IMR-90 (cell line): Measurements from ENCODE around the gene DYNC1H1. TPM values are rescaled to one million over a fixed set of nuclear protein-coding genes. Genes with fewer than 3 reads are reported as not detected.

ENCODE experiments used
- ATAC-seq: fragments of 200-7000 bp; cut with Tn5 transposase; 2 replicates; pipeline ENCODE4 v1.9.1; 2020; ENCODE audit warnings: low read depth, mild to moderate bottlenecking, moderate library complexity
- BruUV-seq: library from RNA; stranded (reverse); fragments of 400-500 nt; replicated peaks from 2 replicates; lab custom pipeline; 2021; lab: Mats Ljungman, UMichigan
- CTCF ChIA-PET: fragments of 300-600 bp; formaldehyde crosslinking; extraction: SDS; loops from one replicate; lab custom pipeline; 2021; ENCODE audit warnings: antibody characterized with exemption; lab: Yijun Ruan, JAX
- POLR2A ChIA-PET: fragments of 300-600 bp; sonication (Branson Sonifier 250); formaldehyde crosslinking; loops from one replicate; lab custom pipeline; 2022; ENCODE audit warnings: antibody characterized with exemption; ENCODE audit not compliant: unreplicated experiment; lab: Charles Lee
- DNase-seq: peaks from one replicate; pipeline ENCODE4 v3.0.0; 2013
- H2AFZ ChIP-seq: replicated peaks from 2 replicates; pipeline ENCODE3; 2013; ENCODE audit warnings: low read length, mild to moderate bottlenecking; ENCODE audit not compliant: poor library complexity
- H2AK5ac ChIP-seq: 2 replicates; pipeline ENCODE4 v1.6.1; 2013; ENCODE audit warnings: low read depth, low read length, inconsistent platforms
- H2AK9ac ChIP-seq: replicated peaks from 2 replicates; pipeline ENCODE3; 2013; ENCODE audit warnings: mild to moderate bottlenecking, low read depth, low read length, moderate library complexity; ENCODE audit not compliant: poor library complexity
- H2BK120ac ChIP-seq: 2 replicates; pipeline ENCODE4 v1.6.1; 2013; ENCODE audit warnings: low read depth, low read length, inconsistent platforms
- H2BK15ac ChIP-seq: 3 replicates; pipeline ENCODE4 v1.6.1; 2013; ENCODE audit warnings: low read depth, low read length, inconsistent platforms
- H2BK20ac ChIP-seq: 2 replicates; pipeline ENCODE4 v1.6.1; 2013; ENCODE audit warnings: low read depth, mild to moderate bottlenecking, inconsistent platforms, low read length, moderate library complexity
- H2BK5ac ChIP-seq: 2 replicates; pipeline ENCODE4 v1.6.1; 2013; ENCODE audit warnings: mild to moderate bottlenecking, low read depth, low read length, inconsistent platforms; ENCODE audit not compliant: poor library complexity, severe bottlenecking
- H3K14ac ChIP-seq: replicated peaks from 2 replicates; pipeline ENCODE4 v1.6.1; 2013; ENCODE audit warnings: low read depth, low read length, inconsistent platforms
- H3K18ac ChIP-seq: 2 replicates; pipeline ENCODE4 v1.6.1; 2013; ENCODE audit warnings: low read depth, low read length, control low read depth
- H3K23ac ChIP-seq: 2 replicates; pipeline ENCODE4 v1.6.1; 2013; ENCODE audit warnings: low read depth, low read length, inconsistent platforms
- H3K27ac ChIP-seq: 2 replicates; pipeline ENCODE4 v1.5.1; 2013; ENCODE audit warnings: mild to moderate bottlenecking, control low read depth, low read length; ENCODE audit not compliant: insufficient read depth
- H3K27me3 ChIP-seq: 2 replicates; pipeline ENCODE4 v1.6.1; 2013; ENCODE audit warnings: low read length; ENCODE audit not compliant: control insufficient read depth, insufficient read depth
- H3K36me3 ChIP-seq: 2 replicates; pipeline ENCODE4 v1.6.1; 2013; ENCODE audit warnings: low read length, mixed read lengths; ENCODE audit not compliant: control insufficient read depth, insufficient read depth
- H3K4ac ChIP-seq: 2 replicates; pipeline ENCODE4 v1.6.1; 2013; ENCODE audit warnings: low read depth, low read length, inconsistent platforms
- H3K4me1 ChIP-seq: 2 replicates; pipeline ENCODE4 v1.6.1; 2013; ENCODE audit warnings: low read length, mixed read lengths; ENCODE audit not compliant: control insufficient read depth, insufficient read depth
- H3K4me2 ChIP-seq: 2 replicates; pipeline ENCODE4 v1.6.1; 2013; ENCODE audit warnings: low read depth, mild to moderate bottlenecking, control low read depth, low read length, moderate library complexity
- H3K4me3 ChIP-seq: 2 replicates; pipeline ENCODE4 v1.5.1; 2013; ENCODE audit warnings: low read depth, mild to moderate bottlenecking, control low read depth, low read length, moderate library complexity; ENCODE audit not compliant: insufficient read depth
- H3K56ac ChIP-seq: 2 replicates; pipeline ENCODE4 v1.6.1; 2013; ENCODE audit warnings: low read length, inconsistent platforms; ENCODE audit not compliant: insufficient read depth; ENCODE audit errors: extremely low read depth
- H3K79me1 ChIP-seq, 2 experiments: 2 replicates each; pipeline ENCODE4 v1.6.1; 2013; ENCODE audit warnings: low read length in 2 of 2, inconsistent platforms in 1 of 2, low read depth in 1 of 2
- H3K9ac ChIP-seq: 2 replicates; pipeline ENCODE4 v1.6.1; 2013; ENCODE audit warnings: low read depth, low read length, control low read depth
- H3K9me1 ChIP-seq: 2 replicates; pipeline ENCODE4 v1.6.1; 2013; ENCODE audit warnings: low read length, inconsistent platforms; ENCODE audit not compliant: insufficient read depth
- H3K9me3 ChIP-seq: 2 replicates; pipeline ENCODE4 v1.6.1; 2013; ENCODE audit warnings: low read length; ENCODE audit not compliant: control insufficient read depth, insufficient read depth
- H4K20me1 ChIP-seq: 2 replicates; pipeline ENCODE4 v1.6.1; 2013; ENCODE audit warnings: low read length, inconsistent platforms; ENCODE audit not compliant: insufficient read depth
- H4K5ac ChIP-seq: 2 replicates; pipeline ENCODE4 v1.6.1; 2013; ENCODE audit warnings: mild to moderate bottlenecking, low read depth, low read length, control low read depth
- H4K8ac ChIP-seq, 2 experiments: 2 replicates each; pipeline ENCODE4 v1.6.1; 2013; ENCODE audit warnings: low read depth in 2 of 2, low read length in 2 of 2, control low read depth in 1 of 2, inconsistent platforms in 1 of 2
- H4K91ac ChIP-seq: 2 replicates; pipeline ENCODE4 v1.6.1; 2013; ENCODE audit warnings: low read depth, low read length, inconsistent platforms; ENCODE audit not compliant: insufficient read depth
- BHLHE40 ChIP-seq: fragments of 150-350 bp; IDR thresholded peaks from 2 replicates; pipeline ENCODE4 v1.6.1; 2016; ENCODE audit warnings: mild to moderate bottlenecking, low read depth, low read length
- CEBPB ChIP-seq: IDR thresholded peaks from 2 replicates; pipeline ENCODE4 v1.6.1; 2012; ENCODE audit warnings: low read depth, low read length, improper control_type of control experiment
- CHD1 ChIP-seq: IDR thresholded peaks from 2 replicates; pipeline ENCODE4 v1.6.1; 2012; ENCODE audit warnings: low read depth, low read length, improper control_type of control experiment
- CTCF ChIP-seq: conservative IDR thresholded peaks from 2 replicates; pipeline ENCODE4 v1.5.1; 2012; ENCODE audit warnings: mild to moderate bottlenecking, low read depth, low read length, improper control_type of control experiment
- ELK1 ChIP-seq: fragments of 150-350 bp; IDR thresholded peaks from 2 replicates; pipeline ENCODE4 v1.6.1; 2016; ENCODE audit warnings: low read depth, mild to moderate bottlenecking, low read length, moderate library complexity, borderline replicate concordance
- FOS ChIP-seq: fragments of 150-350 bp; IDR thresholded peaks from 2 replicates; pipeline ENCODE4 v1.6.1; 2016; ENCODE audit warnings: low read depth, low read length
- MAZ ChIP-seq: IDR thresholded peaks from 2 replicates; pipeline ENCODE4 v1.6.1; 2012; ENCODE audit warnings: low read depth, mild to moderate bottlenecking, low read length, improper control_type of control experiment, moderate library complexity, borderline replicate concordance
- MXI1 ChIP-seq: IDR thresholded peaks from 2 replicates; pipeline ENCODE4 v1.6.1; 2012; ENCODE audit warnings: low read depth, mild to moderate bottlenecking, low read length, moderate library complexity, borderline replicate concordance
- NFE2L2 ChIP-seq: fragments of 150-350 bp; IDR thresholded peaks from 2 replicates; pipeline ENCODE4 v1.6.1; 2016; ENCODE audit warnings: low read depth, mild to moderate bottlenecking, low read length
- POLR2A ChIP-seq: IDR thresholded peaks from 2 replicates; pipeline ENCODE4 v1.6.1; 2012; ENCODE audit warnings: mild to moderate bottlenecking, low read depth, low read length
- RFX5 ChIP-seq: IDR thresholded peaks from 2 replicates; pipeline ENCODE4 v1.8.0; 2012; ENCODE audit warnings: low read depth, mild to moderate bottlenecking, low read length, moderate library complexity
- SMC3 ChIP-seq: fragments of 150-350 bp; IDR thresholded peaks from 2 replicates; pipeline ENCODE4 v1.6.1; 2016; ENCODE audit warnings: low read depth, mild to moderate bottlenecking, antibody characterized with exemption, low read length, moderate library complexity
- USF2 ChIP-seq: fragments of 150-350 bp; IDR thresholded peaks from 2 replicates; pipeline ENCODE4 v1.6.1; 2017; ENCODE audit warnings: mild to moderate bottlenecking, antibody characterized with exemption, low read length, low read depth
- WGBS, 2 experiments: methylation state at CpG; one replicate each; pipeline versions ENCODE4 v1.1.5 to v1.1.7; 2013; ENCODE audit warnings: missing lambda C conversion rate in 2 of 2; ENCODE audit not compliant: insufficient read length in 1 of 2; ENCODE audit errors: extremely low coverage in 2 of 2; 5-methylcytosine and 5-hydroxymethylcytosine counted together
- dilution Hi-C: fragments of 300-500 bp; cut with HindIII; formaldehyde crosslinking; loops from one replicate; pipeline ENCODE4 v1.14.3; 2018; ENCODE audit warnings: low sequenced_read_pairs; ENCODE audit not compliant: unreplicated experiment
- in situ Hi-C: fragments of 300-500 bp; cut with MboI; formaldehyde crosslinking; loops from 3 replicates; pipeline ENCODE4 v1.14.3; 2019; ENCODE audit warnings: low sequenced_read_pairs, inconsistent platforms, mixed read lengths
- intact Hi-C: fragments of 100-400 bp; cut with micrococcal nuclease; formaldehyde crosslinking; loops from 2 replicates; pipeline ENCODE4 v1.10.0; 2022
- polyA plus RNA-seq, 3 experiments: library from polyadenylated mRNA; depleted of rRNA; stranded (reverse); fragments of >200 nt; gene quantifications; 2 replicates each; pipeline ENCODE4 v1.2.3, GENCODE V29; 2012; ENCODE audit warnings: low replicate concordance in 1 of 3
- total RNA-seq: library from RNA; depleted of rRNA; stranded (reverse); fragments of >200 nt; gene quantifications from 2 replicates; pipeline ENCODE4 v1.2.3, GENCODE V29; 2012

The DYNC1H1 gene
- total and polyA plus RNA-seq, 2 of the 4 experiments (the other 2 are of a cell fraction): 240 to 670 TPM

- dilution Hi-C loops: no loop called here
- peaks cover 72% of the 10 kb centered on the region for H3K36me3 ChIP-seq
- no peak for ATAC-seq
Measured at GRCh38 chr14:102034301-102034700, 69.9 kb downstream of the DYNC1H1 start.

More at GRCh38 chr14:102034301-102034700, 69.9 kb downstream of the DYNC1H1 start:
- Histone ChIP-seq H3K27me3 (no peaks in the 10 kb centered on the region), H3K14ac (no peak overlapping the region), H4K8ac (no peak overlapping the region; a peak in 1 of 4 replicates), H3K4me2 (no peak overlapping the region), H3K9me3 (no peaks in the 10 kb centered on the region), H4K20me1 (peaks cover 7% of the 10 kb centered on the region; the same call in 1 of the 2 replicates), H2AK5ac (no peak overlapping the region), H2AK9ac (no peak overlapping the region), H2BK20ac (no peak overlapping the region), H2BK120ac (no peak overlapping the region), H3K79me1 (peaks cover 39 to 45% of the 10 kb centered on the region in 2 experiments), H3K4me3 (no peak overlapping the region), H3K56ac (no peak overlapping the region), H2BK5ac (no peak overlapping the region), H3K4ac (no peak overlapping the region), H4K91ac (no peak overlapping the region), H3K4me1 (peaks cover 7% of the 10 kb centered on the region), H3K27ac (no peak overlapping the region), H4K5ac (no peak overlapping the region), H2BK15ac (no peak overlapping the region), H3K9ac (no peak overlapping the region), H3K23ac (no peak overlapping the region), H3K9me1 (peaks cover 15% of the 10 kb centered on the region), H2AFZ (no peak overlapping the region), H3K18ac (no peak overlapping the region)
- ChIA-PET CTCF (no interaction called here), POLR2A (no interaction called here)
- intact Hi-C loops: no loop called here
- no peak for DNase-seq
- TF ChIP-seq CTCF (no peak), USF2 (no peak), CHD1 (no peak), MXI1 (no peak), BHLHE40 (no peak), MAZ (no peak), ELK1 (no peak), FOS (no peak), SMC3 (no peak), RFX5 (no peak), NFE2L2 (no peak), CEBPB (no peak), POLR2A (no peak)
- 94% methylated on average over 10 of the region's 11 CpGs; no CpG with 5 or more reads in 1 of the 2 experiments for WGBS, 2 experiments
- no TSS peak for BruUV-seq
- in situ Hi-C loops: no loop called here
